ENCODE data around the gene TMEM222.

TMEM222 gene

DNA sequence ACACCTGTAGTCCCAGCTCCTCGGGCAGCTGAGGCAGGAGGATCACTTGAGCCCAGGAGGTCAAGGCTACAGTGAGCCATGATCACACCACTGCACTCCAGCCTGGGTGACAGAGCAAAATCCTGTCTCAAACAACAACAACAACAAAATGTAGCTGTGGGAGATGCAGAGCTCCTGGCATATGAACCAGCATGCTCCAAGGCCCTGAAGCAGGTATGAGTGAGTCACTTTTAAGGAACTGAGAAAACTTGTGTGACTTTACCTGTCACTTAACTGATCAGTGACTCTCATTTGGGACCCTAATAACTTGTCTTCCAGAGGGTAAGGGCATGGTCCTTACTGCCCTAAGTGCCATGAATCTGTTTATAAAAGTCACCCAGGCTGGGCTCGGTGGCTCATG, 19.4 kb upstream of the TMEM222 start:
- in situ Hi-C loops (cut with HindIII; ENCODE audit: low pct_ligation_motif_present, low sequenced_read_pairs), result no loop called here
- H3K27ac ChIP-seq, result no peak overlapping the region
- TF ChIP-seq, protein P1, sequence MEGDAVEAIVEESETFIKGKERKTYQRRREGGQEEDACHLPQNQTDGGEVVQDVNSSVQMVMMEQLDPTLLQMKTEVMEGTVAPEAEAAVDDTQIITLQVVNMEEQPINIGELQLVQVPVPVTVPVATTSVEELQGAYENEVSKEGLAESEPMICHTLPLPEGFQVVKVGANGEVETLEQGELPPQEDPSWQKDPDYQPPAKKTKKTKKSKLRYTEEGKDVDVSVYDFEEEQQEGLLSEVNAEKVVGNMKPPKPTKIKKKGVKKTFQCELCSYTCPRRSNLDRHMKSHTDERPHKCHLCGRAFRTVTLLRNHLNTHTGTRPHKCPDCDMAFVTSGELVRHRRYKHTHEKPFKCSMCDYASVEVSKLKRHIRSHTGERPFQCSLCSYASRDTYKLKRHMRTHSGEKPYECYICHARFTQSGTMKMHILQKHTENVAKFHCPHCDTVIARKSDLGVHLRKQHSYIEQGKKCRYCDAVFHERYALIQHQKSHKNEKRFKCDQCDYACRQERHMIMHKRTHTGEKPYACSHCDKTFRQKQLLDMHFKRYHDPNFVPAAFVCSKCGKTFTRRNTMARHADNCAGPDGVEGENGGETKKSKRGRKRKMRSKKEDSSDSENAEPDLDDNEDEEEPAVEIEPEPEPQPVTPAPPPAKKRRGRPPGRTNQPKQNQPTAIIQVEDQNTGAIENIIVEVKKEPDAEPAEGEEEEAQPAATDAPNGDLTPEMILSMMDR (IDR thresholded peaks at IDR 0.05; ENCODE audit: low read depth, low read length, missing control alignments), result no peak
- H3K27me3 ChIP-seq (replicated peaks), result no peaks in the 10 kb centered on the region
- H3K4me3 ChIP-seq (ENCODE audit: low read depth, low read length), result no peak overlapping the region
- no peak for DNase-seq
- no peaks in the 10 kb centered on the region for H3K36me3 ChIP-seq (replicated peaks)

DNA sequence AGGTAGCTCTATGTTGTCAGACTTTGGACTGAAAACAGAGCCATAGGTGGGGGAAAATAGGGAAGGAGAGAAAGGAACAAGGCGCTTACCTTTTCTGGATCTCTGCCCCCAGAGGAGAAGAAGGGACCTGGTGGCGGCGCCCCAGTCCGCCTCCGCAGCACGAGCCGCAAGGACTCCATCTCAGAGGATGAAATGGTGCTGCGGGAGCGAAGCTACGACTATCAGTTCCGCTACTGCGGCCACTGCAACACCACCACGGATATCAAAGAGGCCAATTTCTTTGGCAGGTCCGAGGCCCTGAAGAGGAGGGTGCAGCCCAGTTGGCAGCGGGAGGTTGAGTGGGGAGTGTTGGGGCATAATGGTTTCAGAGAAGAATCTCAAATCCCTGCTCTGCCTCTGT, 18.5 kb upstream of the TMEM222 start:
- no peaks in the 10 kb centered on the region for H3K36me3 ChIP-seq (replicated peaks)
- in situ Hi-C loops (cut with HindIII; ENCODE audit: low pct_ligation_motif_present, low sequenced_read_pairs), result no loop called here

DNA sequence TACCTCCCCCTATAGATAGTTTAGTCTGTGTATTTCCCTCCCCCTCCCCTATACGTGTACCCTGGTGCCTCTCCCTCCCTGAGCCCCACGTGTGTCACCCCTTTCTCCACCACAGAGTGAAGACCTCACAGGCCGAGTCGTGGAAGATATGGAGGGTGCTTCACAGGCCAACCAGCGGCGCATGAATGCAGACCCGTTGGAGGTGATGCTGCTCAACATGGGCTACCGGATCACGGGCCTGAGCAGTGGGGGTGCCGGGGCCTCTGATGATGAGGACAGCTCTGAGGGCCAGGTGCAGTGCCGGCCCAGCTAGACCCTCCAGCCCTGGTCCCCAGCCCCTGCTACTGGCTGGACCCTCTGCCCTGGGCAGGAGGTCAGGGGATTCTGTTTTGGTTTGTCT, 15.9 kb upstream of the TMEM222 start:
- in situ Hi-C loops (cut with HindIII; ENCODE audit: low pct_ligation_motif_present, low sequenced_read_pairs), result no loop called here
- TF ChIP-seq, protein P1 (IDR thresholded peaks at IDR 0.05; ENCODE audit: low read depth, low read length, missing control alignments), result no peak
- H3K36me3 ChIP-seq (replicated peaks), result no peaks in the 10 kb centered on the region
- no peaks in the 10 kb centered on the region for H3K27me3 ChIP-seq (replicated peaks)
- H3K27ac ChIP-seq, result no peak overlapping the region
- H3K4me3 ChIP-seq (ENCODE audit: low read depth, low read length), result no peak overlapping the region
- no peak for DNase-seq

More for the DNA sequence above, 18.5 kb upstream of the TMEM222 start:
- H3K4me3 ChIP-seq (ENCODE audit: low read depth, low read length), result no peak overlapping the region
- TF ChIP-seq, protein P1 (IDR thresholded peaks at IDR 0.05; ENCODE audit: low read depth, low read length, missing control alignments), result no peak
- H3K27me3 ChIP-seq (replicated peaks), result no peaks in the 10 kb centered on the region
- DNase-seq, result no peak
- no peak overlapping the region for H3K27ac ChIP-seq

DNA sequence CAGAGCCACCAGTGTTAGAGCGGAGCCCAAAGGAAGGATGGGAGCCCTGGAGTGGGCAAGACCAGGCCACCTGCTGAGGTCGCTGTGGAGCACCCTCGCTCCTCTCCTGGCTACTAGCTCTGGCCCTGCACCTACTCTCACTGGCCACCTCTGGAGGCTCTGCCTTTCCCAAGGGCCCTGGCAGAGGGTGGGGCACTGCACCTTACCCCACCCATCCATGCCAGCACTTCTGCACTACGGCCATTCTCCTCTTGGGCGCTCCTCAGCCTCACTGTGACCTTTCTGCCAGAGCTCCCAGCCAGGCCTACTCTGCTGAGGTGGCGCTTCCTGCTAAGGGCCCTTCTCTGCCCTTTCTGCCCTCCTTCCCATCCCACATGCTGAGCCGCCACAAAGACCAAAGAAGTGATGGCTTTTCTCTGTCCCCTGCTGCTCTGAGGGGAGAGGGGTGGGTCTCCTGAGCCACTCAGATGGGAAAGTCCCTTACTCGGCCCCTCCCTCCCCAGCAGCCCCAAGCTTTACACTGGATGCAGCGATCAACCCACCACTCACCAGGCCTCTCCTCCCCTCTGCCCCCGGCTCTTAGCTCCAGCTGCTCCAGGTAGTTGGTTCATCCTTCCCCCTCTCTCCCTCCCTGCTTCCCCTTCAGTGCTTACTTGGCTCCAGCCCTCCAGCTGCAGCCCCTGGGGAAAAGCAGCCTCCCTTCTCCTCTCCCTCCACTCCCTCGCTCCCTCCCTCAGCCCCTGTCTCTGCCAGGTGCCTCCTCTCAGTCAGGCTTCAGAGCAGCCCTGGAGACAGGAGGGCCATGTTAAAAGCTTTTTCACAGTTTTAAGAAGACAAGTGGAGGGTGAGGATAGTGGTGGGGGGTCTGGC, 14.8 kb upstream of the TMEM222 start:
- H3K36me3 ChIP-seq (replicated peaks), result no peaks in the 10 kb centered on the region
- H3K27ac ChIP-seq, result no peak overlapping the region
- in situ Hi-C loops (cut with HindIII; ENCODE audit: low pct_ligation_motif_present, low sequenced_read_pairs), result no loop called here
- no peak for DNase-seq
- TF ChIP-seq, protein P1 (IDR thresholded peaks at IDR 0.05; ENCODE audit: low read depth, low read length, missing control alignments), result peak; percentile 33
- H3K4me3 ChIP-seq (ENCODE audit: low read depth, low read length), result no peak overlapping the region
- H3K27me3 ChIP-seq (replicated peaks), result no peaks in the 10 kb centered on the region

DNA sequence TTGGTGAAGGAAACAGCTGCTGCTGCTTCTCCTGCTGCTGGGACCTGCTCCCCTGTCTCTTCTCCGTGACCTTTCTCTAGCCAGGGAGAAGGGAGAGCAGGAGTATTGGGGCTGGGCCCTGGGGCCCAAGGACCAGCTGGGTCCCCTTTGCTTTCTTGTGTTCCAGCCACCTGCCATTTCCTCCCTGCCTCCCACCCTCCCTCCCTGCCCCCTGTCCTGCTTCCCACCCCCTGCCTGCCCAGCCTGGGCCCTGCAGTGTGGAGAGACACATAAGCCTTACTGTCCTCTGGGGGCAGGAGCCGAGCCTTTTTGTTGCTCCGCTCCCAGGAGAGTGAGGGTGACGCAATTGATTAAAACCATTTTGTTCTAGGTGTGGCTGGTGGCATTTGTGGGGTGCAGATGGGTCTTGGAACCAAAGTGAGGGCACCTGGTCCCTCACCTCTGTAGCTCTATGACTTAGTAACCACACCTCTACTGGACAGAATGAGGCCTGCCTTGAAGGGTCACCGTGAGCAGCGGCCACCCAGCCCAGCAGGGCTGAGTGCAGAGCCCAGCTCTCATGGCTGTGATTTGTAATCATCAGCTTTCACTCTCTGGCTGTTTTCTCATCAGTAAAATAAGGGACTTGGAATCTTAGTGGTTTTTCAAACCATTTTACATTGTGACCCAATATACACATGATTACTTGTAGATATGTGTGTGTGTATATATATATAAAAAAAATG, 13.9 kb upstream of the TMEM222 start:
- TF ChIP-seq, protein P1 (IDR thresholded peaks at IDR 0.05; ENCODE audit: low read depth, low read length, missing control alignments), result no peak
- Histone ChIP-seq H3K4me3 (ENCODE audit: low read depth, low read length) (no peak overlapping the region), H3K27ac (no peak overlapping the region), H3K27me3 (replicated peaks) (no peaks in the 10 kb centered on the region), H3K36me3 (replicated peaks) (no peaks in the 10 kb centered on the region)
- no peak for DNase-seq
- in situ Hi-C loops (cut with HindIII; ENCODE audit: low pct_ligation_motif_present, low sequenced_read_pairs), result no loop called here
